ENCODE data around the gene KLHL26.
A peak's percentile ranks its signal among the peaks of the same experiment; 100 is the strongest.

The KLHL26 gene

DNA sequence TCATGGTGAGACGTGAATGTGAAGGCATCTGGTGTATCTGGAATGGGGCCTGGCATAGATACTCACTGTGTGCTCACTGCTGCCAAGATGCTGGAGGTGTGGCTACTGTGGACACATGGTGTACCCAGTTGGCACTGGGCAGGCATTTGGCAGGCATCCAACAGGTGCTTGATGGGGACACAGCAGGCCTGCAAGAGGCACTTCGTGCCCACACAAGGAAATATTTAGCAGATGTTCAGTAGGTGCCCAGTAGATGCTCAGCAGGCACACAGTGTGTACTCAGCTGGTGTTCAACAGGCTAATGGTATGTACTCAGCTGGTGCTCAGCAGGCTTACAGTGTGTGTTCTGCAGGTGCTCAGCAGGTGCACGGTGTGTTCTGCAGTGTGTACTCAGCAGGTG, 60.9 kb downstream of the KLHL26 start:
- DNase-seq, result peak; percentile 19

DNA sequence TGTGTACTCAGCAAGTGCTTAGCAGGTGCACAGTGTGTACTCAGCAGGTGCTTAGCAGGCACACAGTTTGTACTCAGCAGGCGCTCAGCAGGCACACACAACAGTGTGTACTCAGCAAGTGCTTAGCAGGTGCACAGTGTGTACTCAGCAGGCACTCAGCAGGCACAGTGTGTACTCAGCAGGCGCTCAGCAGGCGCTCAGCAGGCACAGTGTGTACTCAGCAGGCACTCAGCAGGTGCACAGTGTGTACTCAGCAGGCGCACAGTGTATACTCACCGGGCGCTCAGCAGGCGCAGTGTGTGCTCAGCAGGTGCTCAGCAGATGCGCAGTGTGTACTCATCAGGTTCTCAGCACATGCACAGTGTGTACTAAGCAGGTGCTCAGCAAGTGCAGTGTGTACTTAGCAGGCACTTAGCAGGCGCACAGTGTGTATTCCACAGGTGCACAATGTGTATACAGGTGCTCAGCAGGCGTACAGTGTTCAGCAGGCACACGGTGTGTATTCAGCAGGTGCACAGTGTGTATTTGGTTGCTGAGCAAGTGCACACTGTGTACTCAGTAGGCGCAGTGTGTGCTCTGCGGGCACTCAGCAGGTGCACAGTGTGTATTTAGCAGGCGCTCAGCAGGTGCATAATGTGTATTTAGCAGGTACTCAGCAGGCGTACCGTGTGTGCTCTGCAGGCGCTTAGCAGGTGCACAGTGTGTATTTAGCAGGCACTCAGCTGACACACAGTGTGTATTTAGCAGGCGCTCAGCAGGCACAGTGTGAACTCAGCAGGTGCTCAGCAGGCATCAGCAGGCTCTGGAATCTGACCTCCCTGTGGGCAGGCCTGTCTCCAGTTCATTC, 61.7 kb downstream of the KLHL26 start:
- no peak for DNase-seq

DNA sequence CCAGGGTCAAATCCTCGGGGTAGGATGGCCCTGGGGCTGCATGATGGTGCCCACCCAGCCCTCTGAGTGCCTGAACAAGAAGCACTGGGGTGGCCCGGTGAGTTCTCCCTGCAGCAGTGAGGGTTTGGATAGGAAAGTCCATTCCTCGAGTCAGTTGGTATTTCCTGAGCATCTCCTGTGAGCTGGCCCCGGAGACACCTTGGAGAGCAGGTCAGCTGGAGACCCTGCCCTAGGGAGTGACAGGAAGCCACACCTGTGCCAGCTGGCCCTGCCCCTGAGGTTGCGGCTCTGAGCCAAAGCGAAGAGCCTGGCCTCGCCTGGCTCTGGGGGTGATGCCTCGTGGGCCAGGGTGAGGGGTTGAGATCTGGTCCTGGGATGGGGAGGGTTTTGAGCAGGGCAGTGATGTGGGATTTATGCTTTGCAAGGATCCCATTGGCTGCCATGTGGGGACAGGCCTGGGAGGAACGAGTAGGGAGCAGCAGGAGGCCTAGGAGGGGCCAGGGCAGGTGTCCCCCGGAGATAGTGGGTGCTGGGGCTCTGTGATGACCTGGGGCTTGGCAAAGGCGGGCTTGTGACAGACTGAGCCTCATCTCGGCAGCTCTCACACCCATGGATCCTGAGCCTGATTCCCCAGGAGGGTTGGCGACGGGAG, 62.7 kb downstream of the KLHL26 start:
- DNase-seq, result no peak

DNA sequence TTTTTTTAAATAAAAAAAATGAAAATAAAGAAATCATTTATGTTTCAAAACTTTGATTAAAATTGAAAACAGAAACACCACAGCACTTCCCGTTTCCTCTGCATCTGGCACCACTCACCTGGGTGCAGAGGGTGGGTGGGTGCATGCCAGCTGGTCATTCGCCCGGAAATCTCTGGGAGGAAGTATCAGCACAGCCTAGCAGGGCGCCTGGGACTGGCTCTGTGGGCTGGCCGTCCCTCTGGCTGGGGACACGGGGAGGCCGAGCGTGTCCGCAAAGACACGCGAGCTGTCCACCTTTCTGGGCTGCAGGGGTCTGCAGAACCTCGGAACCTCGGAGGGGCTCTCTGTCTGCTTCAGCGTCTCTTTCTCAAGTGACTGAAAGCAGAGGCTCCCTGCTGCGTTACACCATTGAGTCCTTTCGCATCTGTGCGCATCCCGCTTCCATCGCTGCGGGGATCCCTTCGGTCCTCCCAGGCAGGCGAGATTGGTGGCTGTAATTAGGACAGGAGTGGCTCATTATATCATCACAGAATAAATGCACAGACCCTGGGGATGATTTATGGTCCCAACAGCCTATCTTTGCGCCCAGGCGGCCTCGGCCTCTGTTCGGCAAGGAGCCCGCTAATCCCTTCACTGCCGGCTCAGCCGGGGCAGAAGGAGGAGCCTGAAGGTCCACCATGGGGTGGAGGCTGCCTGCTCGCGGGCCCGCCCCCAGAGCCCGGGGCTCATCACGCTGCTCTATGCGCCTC, 63.8 kb downstream of the KLHL26 start:
- peak; percentile 58 for DNase-seq

DNA sequence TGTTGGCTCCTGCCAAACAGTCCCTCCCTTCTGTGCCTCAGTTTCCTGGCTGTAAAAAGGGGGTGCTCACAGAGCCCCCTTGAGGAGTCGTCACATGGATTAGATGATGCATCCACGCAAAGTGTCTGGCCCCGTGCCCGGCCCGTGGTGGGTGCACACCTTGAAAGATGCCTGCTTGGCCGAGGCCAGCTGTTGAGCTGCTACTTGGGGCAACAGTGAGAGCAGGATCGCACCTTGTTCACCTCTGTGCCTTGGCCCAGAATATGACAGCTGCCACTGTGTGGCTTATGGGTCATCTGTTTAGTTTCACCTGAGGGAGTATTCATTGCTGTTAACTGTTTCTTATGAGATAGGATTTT, 64.4 kb downstream of the KLHL26 start:
- no peak for DNase-seq

DNA sequence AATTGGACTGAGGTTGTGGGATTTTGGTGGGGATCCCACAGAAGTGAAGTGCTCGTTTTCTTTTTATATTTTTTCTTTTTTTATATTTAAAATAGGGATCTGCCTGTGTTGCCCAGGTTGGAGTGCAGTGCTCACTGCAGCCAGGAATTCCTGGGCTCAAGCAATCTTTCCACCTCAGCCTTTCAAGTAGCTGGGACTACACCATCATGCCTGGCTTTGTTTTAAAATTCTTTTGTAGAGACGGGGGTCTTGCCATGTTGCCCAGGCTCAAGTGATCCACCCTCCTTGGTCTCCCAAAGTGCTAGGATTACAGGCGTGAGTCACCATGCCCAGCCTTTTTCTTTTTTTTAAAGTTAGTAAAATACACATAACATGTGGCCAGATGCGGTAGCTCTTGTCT, 67.2 kb downstream of the KLHL26 start:
- no peak for DNase-seq

DNA sequence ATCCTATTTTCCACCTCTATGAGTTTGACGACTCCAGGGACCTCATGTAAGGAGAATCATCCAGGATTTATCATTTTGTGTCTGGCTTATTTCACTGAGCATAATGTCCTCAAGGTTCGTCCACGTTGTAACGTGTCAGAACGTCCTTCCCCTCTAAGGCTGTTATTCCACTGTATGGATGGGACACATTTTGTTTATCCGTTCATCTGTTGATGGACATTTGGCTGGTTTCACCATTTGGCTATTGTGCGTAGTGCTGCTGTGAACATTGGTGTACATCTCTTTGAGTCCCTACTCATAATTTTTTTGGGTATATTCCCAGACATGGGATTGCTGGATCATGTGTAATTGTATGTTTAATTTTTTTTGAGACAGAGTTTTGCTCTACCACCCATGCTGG, 68.1 kb downstream of the KLHL26 start:
- DNase-seq, result no peak

DNA sequence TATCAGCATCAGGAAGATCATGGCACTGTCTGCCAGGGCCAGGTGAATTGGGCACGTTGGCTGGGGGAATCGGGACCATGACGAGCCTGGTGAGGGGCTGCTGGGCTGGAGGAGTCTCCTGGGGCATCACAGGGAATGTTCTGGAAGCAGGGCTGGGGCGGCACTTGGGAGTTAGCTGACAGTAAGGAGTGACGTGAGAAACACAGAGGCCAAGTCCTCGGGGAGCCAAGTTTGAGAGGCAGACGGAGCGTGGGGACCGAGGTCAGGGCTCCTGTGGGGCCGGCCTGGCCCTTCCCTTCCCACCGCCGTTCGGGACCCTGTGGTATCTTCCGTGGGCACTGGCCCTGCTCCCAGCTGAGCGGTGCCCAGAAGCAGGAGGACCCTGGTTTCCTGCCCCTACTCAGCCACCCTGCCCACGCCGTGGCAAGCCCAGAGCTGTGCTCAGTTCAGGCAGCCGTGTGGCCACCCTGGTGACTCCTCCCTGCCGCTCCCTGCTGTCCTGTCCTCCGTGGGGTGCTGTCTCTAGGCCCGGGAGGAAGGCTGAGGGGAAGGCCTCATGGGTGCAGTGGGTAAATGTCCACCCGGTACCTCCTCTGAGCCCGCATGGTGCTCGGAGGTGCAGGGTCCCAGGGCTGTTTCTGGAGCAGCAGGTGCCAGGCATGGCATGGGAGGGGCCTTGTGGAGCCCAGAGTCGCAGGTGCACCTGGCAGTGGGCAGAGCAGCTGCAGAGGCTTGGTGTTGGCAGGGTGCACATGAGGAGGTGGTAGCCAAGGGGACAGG, 71.8 kb downstream of the KLHL26 start:
- DNase-seq, result peak; percentile 24

DNA sequence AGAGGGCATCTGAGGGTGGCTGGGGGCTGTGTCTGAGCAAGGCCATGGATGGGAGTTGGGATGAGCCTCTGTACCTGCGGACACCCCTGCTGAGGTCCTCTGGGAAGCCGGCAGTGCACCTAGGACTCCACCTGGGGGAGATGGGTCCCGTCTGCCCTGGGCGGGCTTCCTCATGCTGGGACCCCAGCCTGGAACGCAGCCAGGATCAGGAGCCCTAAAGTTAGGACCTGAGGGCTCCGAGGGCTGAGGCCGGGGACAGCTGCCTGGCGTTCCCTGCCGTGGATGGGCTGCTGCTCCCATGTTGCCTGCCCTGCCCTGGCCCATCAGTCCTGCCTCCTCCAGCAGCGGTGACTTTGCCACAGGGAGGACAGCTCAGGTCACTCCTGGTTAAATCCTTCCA, 72.7 kb downstream of the KLHL26 start:
- DNase-seq, result no peak

DNA sequence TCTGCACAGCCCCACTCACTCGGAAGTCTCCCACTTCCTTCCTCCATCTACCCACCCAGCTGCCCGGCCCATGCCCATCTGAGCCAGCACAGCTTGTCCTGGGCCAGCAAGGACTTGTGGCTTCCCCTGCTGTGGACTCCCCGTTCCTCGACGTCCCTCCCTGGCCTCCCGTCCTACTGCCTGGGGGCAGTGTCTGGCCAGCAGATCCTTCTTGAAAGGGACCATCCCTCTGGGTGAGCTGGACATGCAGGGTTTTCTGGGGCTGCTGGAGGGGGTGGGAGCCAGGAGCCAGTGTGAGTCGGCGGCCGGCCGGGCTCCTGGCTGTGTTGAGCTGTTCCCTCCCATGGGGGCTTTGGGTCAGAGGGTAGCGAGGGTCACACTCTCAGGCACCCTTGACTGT, 73.4 kb downstream of the KLHL26 start:
- no peak for DNase-seq

DNA sequence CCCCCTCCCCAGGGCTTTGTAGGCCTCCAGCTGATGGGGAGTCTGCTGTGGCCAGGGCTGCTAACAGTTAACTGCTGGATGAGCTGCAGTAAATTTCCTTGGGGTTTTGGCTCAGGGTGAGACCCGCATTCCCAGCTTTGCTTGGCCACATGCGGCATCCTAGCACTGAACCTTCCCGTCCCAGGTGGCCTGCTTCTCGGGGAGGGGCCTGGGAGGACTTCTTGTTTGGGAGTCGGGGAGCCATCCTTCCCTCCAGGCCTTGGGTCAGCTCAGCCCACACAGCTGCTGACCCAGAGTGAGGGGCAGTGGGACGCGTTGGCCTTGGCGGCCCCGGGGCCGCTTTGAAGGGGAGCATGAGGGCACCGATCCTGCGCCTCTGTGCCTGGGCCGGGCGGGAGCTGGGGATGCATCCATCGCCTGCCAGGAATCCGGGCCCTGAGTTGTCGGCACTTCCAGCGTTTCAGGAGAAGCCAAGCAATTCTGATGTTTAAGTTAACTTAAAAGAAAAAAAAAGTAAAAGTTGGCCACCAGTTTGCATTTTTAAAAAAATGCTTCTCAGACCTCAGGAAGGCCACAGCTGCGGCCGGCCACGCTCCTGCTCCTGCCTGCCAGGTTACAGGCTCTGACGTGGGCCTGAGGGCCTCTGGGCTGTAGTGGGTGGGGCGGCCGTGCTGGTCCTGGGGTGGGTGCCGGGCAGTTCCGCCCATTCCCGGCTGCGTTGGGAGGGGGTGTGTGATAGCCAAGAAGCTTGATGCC, 74.3 kb downstream of the KLHL26 start:
- DNase-seq, result no peak

DNA sequence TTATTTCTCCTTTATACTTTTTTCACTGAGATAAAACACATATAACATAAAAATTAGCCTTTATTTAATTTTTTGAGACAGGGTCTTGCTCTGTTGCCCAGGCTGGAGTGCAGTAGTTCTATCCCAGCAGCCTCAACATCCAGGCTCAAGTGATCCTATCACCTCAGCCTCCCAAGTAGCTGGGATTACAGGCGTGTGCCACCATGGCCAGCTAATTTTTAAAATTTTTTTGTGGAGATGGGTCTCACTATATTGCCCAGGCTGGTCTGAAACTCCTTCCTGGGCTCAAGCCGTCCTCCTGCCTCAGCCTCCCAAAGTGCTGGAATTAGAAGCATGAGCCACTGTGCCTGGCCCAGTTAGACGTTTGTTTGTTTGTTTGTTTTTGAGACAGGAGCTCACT, 75.1 kb downstream of the KLHL26 start:
- DNase-seq, result no peak

DNA sequence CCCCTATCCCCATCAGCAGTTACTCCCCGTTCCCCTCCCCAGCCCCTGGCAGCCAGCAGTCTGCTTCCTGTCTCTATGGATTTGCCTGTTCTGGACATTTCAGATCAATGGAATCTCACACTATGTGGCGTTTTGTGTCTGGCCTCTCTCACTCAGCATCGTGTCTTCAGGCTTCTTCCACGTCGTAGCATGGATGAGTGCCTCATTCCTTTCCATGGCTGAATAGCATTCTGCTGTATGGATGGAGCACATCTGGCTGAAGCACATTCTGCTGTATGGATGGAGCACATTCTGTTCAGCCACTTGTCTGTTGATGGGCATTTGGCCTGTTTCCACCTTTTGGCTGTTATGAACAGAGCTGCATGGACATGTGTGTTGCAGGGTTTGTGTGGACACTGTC, 76.2 kb downstream of the KLHL26 start:
- no peak for DNase-seq

DNA sequence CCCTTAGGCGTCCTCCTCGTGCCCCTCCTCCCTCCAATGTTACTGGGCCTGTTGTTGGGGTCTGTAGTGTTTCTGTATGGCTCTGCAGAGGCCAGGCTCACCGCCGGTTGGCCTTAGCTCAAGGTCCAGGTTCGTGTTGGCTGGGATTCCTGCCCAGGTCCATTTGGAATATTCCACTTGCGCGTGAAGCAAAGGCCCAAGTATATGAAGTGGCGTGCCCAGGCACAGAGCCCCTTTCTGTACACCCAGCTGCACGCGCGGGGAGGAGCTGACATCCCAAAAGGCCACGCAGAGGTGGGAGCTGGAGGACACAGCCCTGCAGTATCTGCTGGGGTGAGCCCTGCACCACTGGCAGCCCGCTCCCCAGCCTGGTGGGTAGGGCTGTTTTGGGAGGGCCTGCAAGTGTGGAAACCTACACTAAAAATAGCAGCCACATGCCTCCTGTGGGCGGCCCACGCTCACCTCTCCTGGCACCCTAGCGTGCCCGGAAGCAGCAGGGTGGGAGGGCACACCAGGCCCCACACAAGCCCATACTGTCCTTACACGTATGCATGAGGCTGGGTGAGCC, 76.8 kb downstream of the KLHL26 start:
- DNase-seq, result no peak

DNA sequence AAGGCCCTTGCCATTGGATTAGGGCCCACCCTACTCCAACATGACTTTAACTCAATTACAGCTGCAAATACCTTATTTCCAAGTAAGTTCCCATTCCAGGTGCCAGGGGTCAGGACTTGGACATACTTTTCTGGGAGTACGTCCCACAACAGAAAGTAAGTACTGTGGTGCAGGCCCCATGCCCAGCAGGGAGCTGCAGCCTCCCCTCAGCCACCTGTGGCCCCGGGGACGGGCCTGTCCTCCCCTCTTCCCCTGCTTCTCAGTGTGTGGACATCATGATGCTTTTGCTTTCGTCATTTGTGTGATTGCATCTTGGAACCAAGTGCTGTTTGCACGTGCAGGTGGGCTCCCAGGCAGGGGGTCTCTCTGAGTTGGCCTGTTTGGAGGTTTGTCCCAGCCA, 78.6 kb downstream of the KLHL26 start:
- DNase-seq, result no peak

DNA sequence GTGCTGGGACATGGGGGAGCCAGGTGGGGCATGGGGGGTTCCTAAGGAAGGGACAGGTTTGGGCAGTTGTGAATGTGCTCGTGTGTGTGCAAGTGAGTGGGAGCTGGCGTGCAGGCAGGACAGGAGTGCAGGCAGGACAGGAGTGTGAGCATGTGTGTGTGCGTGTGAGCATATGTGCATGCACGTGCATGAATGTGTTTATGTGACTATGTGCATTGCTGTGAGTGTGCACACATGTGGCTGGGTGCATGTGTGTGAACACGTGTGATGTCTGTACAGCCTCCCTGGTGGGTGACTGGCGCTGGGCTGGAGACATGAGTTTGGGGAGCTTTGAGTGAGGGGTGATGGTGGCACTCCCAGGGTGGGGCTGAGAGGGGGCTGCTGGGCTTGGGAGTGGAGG, 80.0 kb downstream of the KLHL26 start:
- DNase-seq, result no peak

DNA sequence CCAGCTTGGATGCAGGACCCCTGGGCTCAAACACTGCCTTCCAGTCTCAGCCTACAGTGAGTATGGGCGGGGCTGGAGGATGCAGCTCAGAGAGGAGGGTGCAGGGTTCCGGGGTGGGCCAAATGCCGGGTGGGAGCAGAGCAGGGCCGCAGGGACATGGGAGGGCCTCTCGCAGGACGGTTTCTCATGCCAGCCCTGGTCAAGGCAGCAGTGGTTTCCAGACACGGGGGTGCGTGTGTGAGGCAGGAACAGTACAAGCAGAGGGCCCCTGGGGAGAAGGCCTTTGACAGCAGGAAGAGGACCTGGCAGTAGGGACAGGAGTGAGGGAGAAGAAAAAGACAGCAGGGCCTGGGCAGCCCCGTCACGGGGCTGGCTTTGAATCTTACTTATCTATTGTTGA, 80.8 kb downstream of the KLHL26 start:
- no peak for DNase-seq

DNA sequence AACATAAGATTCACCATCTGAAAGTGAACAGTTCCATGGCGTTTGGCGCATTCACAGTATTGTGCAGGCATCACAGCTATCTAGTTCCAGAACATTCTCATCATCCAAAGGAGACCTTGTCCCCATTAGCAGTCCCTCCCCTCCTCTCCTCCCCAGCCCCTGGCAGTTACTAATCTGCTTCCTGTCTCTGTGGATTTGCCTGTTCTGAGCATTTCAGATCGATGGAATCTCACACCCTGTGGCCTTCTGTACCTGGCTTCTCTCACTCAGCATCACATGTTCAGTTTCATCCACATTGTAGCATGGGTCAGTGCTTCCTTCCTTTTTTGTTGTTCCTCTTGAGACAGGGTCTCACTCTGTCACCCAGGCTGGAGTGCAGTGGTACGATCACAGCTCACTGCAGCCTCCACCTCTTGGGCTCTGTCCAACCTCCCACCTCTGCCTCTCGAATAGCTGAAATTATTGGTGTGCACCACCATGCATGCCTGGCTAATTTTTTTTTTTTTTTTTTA, 81.2 kb downstream of the KLHL26 start:
- DNase-seq, result no peak

DNA sequence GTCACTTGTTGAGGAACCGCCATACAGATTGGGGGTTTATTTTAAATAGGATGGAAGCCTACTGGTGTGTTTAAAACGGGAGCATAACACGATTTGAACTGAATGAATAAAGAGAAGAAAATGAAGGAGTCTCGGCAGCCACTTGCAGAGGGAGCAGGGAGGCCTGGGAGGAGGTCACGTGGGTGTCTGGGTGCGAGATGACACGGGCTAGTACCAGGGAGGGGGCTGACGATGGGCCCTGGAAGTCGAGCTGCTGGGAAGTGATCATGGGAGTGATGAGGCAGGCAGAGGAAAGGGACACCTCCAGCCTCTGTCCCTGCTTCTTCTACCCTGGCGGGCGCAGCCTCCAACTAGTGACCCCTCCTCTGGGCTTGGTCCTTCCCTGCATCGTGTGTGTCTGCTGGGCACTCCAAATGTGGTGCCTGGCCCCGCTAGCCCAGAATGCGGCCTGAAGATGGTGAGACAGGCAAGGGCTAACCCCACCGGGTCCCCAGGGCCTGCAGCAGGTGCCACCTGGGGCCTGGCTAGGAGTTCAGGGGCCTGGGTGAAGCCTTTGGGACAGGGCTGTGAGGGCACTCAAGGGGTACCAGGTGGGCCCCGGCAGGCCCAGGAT, 82.1 kb downstream of the KLHL26 start:
- DNase-seq, result no peak

DNA sequence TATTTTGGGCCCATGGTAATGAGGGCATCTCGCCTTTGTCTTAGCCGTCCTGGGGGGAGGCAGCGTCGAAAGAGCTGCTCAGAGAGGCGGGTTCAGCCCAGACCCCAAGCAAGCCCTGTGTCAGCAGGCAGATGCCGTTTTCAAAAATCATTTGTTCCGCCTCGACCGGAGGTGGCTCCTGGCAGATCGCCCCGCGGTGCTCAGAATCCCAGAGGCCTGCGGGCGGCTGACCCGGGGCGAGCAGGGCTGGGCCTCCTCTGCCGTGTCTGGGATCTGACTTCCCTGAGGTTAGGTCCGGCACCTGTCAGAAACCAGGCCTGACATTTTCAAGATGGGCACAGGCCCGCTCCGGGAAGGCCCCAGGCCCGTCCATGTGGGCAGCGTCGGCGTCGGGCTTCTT, 82.7 kb downstream of the KLHL26 start:
- DNase-seq, result no peak

Data from NCI-H2107 (cell line).